Upper lobe of left lung (tissue), 6 donors: ENCODE measurements around the gene LIPC. TPM values are rescaled to one million over a fixed set of nuclear protein-coding genes. Genes with fewer than 3 reads are reported as not detected.
A peak's percentile ranks its signal among the peaks of the same experiment; 100 is the strongest.

Experiments
- ATAC-seq, 2 donors: fragments of 200-7000 bp; cut with Tn5 transposase; one replicate each; pipeline ENCODE4 v1.9.1; 2022; ENCODE audit warnings: mild to moderate bottlenecking in 2 of 2, moderate library complexity in 2 of 2; ENCODE audit not compliant: low FRiP score in 2 of 2
- DNase-seq, 2 donors: peaks; one replicate each; pipeline ENCODE4 v3.0.0-alpha.2; 2019 to 2020
- H3K27ac ChIP-seq, 4 donors: fragments of 200-600 bp; sonication (generic); one replicate each; pipeline ENCODE4 v1.5.1; 2016 to 2019
- H3K27me3 ChIP-seq, 4 donors: fragments of 200-600 bp; sonication (generic); one replicate each; pipeline ENCODE4 v1.5.1; 2017 to 2019
- H3K36me3 ChIP-seq, 4 donors: fragments of 200-600 bp; sonication (generic); one replicate each; pipeline ENCODE4 v1.5.1; 2016 to 2019
- H3K4me1 ChIP-seq, 4 donors: fragments of 200-600 bp; sonication (generic); one replicate each; pipeline ENCODE4 v1.5.1; 2018 to 2019
- H3K4me3 ChIP-seq, 4 donors: fragments of 200-600 bp; sonication (generic); one replicate each; pipeline ENCODE4 v1.5.1; 2017 to 2019; ENCODE audit warnings: mild to moderate bottlenecking in 2 of 4, moderate library complexity in 1 of 4
- H3K9me3 ChIP-seq, 4 donors: fragments of 200-600 bp; sonication (generic); one replicate each; pipeline ENCODE4 v1.5.1; 2018 to 2019
- CTCF ChIP-seq, 6 experiments: fragments of 450-650 bp in 4 of 6; fragments of 200-600 bp in 2 of 6; sonication (generic) in 2 of 6; IDR thresholded peaks; one replicate each; pipeline ENCODE4 v1.5.1; 2016 to 2019; ENCODE audit warnings: antibody characterized with exemption in 6 of 6
- EP300 ChIP-seq, 4 donors: sonication (generic); formaldehyde crosslinking; IDR thresholded peaks; one replicate each; pipeline ENCODE4 v1.5.1; 2017; ENCODE audit warnings: antibody characterized with exemption in 4 of 4, control low read depth in 2 of 4
- POLR2A ChIP-seq, 4 donors: fragments of 450-650 bp; IDR thresholded peaks; one replicate each; pipeline ENCODE4 v1.5.1; 2016 to 2017; ENCODE audit warnings: antibody characterized with exemption in 4 of 4, mild to moderate bottlenecking in 2 of 4
- POLR2AphosphoS5 ChIP-seq, 2 donors: sonication (generic); formaldehyde crosslinking; IDR thresholded peaks; one replicate each; pipeline ENCODE4 v1.5.1; 2017; ENCODE audit warnings: antibody characterized with exemption in 2 of 2
- WGBS, 2 donors: methylation state at CpG; one replicate each; pipeline ENCODE4 v1.1.5; 2017 to 2018; 5-methylcytosine and 5-hydroxymethylcytosine counted together
- total RNA-seq, 6 donors: library from RNA; depleted of rRNA in 4 of 6; stranded (reverse); fragments of >200 nt in 4 of 6; gene quantifications; one replicate each; pipeline versions ENCODE4 v1.1.0 to v1.2.1, GENCODE V29; 2016 to 2021
- donor health status: DM: no; HTN: no; CAD: no; lungs with moderate emphysema.
- donor health status: DM: no; HTN: yes; CAD: no; lungs with severe emphysema.

The LIPC gene
- total RNA-seq, 6 donors from 2014 or later: 0.40 to 0.89 (median 0.75) TPM; not detected in 2

GRCh38 chr15:58420579-58421043 lies 11.2 kb upstream of the LIPC start:
- 53 to 72% methylated on average over 3 to 5 of the region's 5 CpGs for WGBS, 2 donors
- TF ChIP-seq POLR2AphosphoS5 (IDR thresholded peaks at IDR 0.05): no peak
- TF ChIP-seq CTCF (IDR thresholded peaks at IDR 0.05): no peak
- no peak for TF ChIP-seq EP300 (IDR thresholded peaks at IDR 0.05)
- TF ChIP-seq POLR2A (IDR thresholded peaks at IDR 0.05): no peak
- Histone ChIP-seq H3K36me3 (no peaks in the 10 kb centered on the region), H3K9me3 (no peaks in the 10 kb centered on the region), H3K4me1 (no peaks in the 10 kb centered on the region), H3K27me3 (no peaks in the 10 kb centered on the region), H3K27ac (no peak overlapping the region), H3K4me3 (no peak overlapping the region)
- DNase-seq (no peak), ATAC-seq (no peak)

- Histone ChIP-seq H3K27ac (no peak overlapping the region), H3K4me3 (no peak overlapping the region), H3K27me3 (no peaks in the 10 kb centered on the region), H3K36me3 (no peaks in the 10 kb centered on the region), H3K4me1 (no peaks in the 10 kb centered on the region), H3K9me3 (no peaks in the 10 kb centered on the region)
- TF ChIP-seq POLR2AphosphoS5 (IDR thresholded peaks at IDR 0.05) (no peak), EP300 (IDR thresholded peaks at IDR 0.05) (no peak)
- 83 to 90% methylated on average over 6 of the region's 6 CpGs for WGBS, 2 donors
- DNase-seq: no peak
- ATAC-seq: no peak
These were observed 8.6 kb upstream of the LIPC start for GRCh38 chr15:58423205-58423604.

- Histone ChIP-seq H3K4me1 (no peaks in the 10 kb centered on the region), H3K4me3 (no peak overlapping the region), H3K9me3 (no peaks in the 10 kb centered on the region), H3K27ac (no peak overlapping the region), H3K27me3 (no peaks in the 10 kb centered on the region), H3K36me3 (no peaks in the 10 kb centered on the region)
- TF ChIP-seq EP300 (IDR thresholded peaks at IDR 0.05): no peak
- ATAC-seq: peak in 1 of 2 donors; percentile 53
- WGBS, 2 donors: 82 to 84% methylated on average over 9 of the region's 9 CpGs
- peak in 1 of 2 donors; percentile 6 for DNase-seq
These were observed 7.8 kb upstream of the LIPC start for GRCh38 chr15:58423831-58424608.

- Histone ChIP-seq H3K4me1 (no peaks in the 10 kb centered on the region), H3K27me3 (no peaks in the 10 kb centered on the region), H3K27ac (no peak overlapping the region), H3K9me3 (no peaks in the 10 kb centered on the region), H3K36me3 (no peaks in the 10 kb centered on the region), H3K4me3 (no peak overlapping the region)
- no peak for DNase-seq
- 77 to 89% methylated on average over 5 of the region's 5 CpGs for WGBS, 2 donors
- no peak for ATAC-seq
- TF ChIP-seq EP300 (IDR thresholded peaks at IDR 0.05) (no peak), CTCF (IDR thresholded peaks at IDR 0.05) (no peak), POLR2A (IDR thresholded peaks at IDR 0.05) (no peak), POLR2AphosphoS5 (IDR thresholded peaks at IDR 0.05) (no peak)
These were observed 7.1 kb upstream of the LIPC start for GRCh38 chr15:58424722-58425121.

GRCh38 chr15:58425185-58425584 lies 6.6 kb upstream of the LIPC start:
- Histone ChIP-seq H3K27ac (no peak overlapping the region), H3K4me3 (no peak overlapping the region), H3K36me3 (no peaks in the 10 kb centered on the region), H3K4me1 (no peaks in the 10 kb centered on the region), H3K9me3 (no peaks in the 10 kb centered on the region), H3K27me3 (no peaks in the 10 kb centered on the region)
- DNase-seq: no peak
- no peak for TF ChIP-seq POLR2A (IDR thresholded peaks at IDR 0.05)
- no peak for TF ChIP-seq CTCF (IDR thresholded peaks at IDR 0.05)
- no peak for TF ChIP-seq POLR2AphosphoS5 (IDR thresholded peaks at IDR 0.05)
- TF ChIP-seq EP300 (IDR thresholded peaks at IDR 0.05): no peak
- ATAC-seq: no peak
- WGBS, 2 donors: 63 to 66% methylated on average over 3 of the region's 3 CpGs

- Histone ChIP-seq H3K4me1 (no peaks in the 10 kb centered on the region), H3K27me3 (no peaks in the 10 kb centered on the region), H3K27ac (no peak overlapping the region), H3K4me3 (no peak overlapping the region), H3K9me3 (no peaks in the 10 kb centered on the region), H3K36me3 (no peaks in the 10 kb centered on the region)
- DNase-seq (no peak), ATAC-seq (no peak)
- TF ChIP-seq EP300 (IDR thresholded peaks at IDR 0.05) (no peak), POLR2A (IDR thresholded peaks at IDR 0.05) (no peak), POLR2AphosphoS5 (IDR thresholded peaks at IDR 0.05) (no peak), CTCF (IDR thresholded peaks at IDR 0.05) (no peak)
- 42 to 50% methylated on average over 1 of the region's 1 CpG for WGBS, 2 donors
These were observed 6.0 kb upstream of the LIPC start for GRCh38 chr15:58425834-58426233.
